Glutamatergic neuron (in vitro differentiated cells): ENCODE data around the gene ZXDC. TPM values are rescaled to one million over a fixed set of nuclear protein-coding genes. Genes with fewer than 3 reads are reported as not detected.

Experiments used
- DNase-seq: peaks from one replicate; pipeline ENCODE4 v3.0.0; 2022
- H3K27ac Mint-ChIP-seq: one replicate; pipeline ENCODE4 v1.8.0; 2020; ENCODE audit warnings: mild to moderate bottlenecking, mixed read lengths, inconsistent platforms; ENCODE audit not compliant: unreplicated experiment
- H3K27me3 Mint-ChIP-seq: one replicate; pipeline ENCODE4 v1.8.0; 2020; ENCODE audit warnings: mild to moderate bottlenecking, moderate library complexity, mixed read lengths, inconsistent platforms; ENCODE audit not compliant: unreplicated experiment
- H3K36me3 Mint-ChIP-seq: one replicate; pipeline ENCODE4 v1.8.0; 2020; ENCODE audit warnings: mild to moderate bottlenecking, mixed read lengths, inconsistent platforms; ENCODE audit not compliant: unreplicated experiment
- H3K4me1 Mint-ChIP-seq: one replicate; pipeline ENCODE4 v1.8.0; 2020; ENCODE audit warnings: mild to moderate bottlenecking, low read depth, mixed read lengths, inconsistent platforms; ENCODE audit not compliant: unreplicated experiment
- H3K4me3 Mint-ChIP-seq: one replicate; pipeline ENCODE4 v1.8.0; 2020; ENCODE audit warnings: mild to moderate bottlenecking, mixed read lengths, inconsistent platforms; ENCODE audit not compliant: unreplicated experiment
- H3K9me3 Mint-ChIP-seq: one replicate; pipeline ENCODE4 v1.8.0; 2020; ENCODE audit warnings: mild to moderate bottlenecking, moderate library complexity, mixed read lengths, inconsistent platforms; ENCODE audit not compliant: unreplicated experiment
- total RNA-seq: library from RNA; stranded (reverse); fragmentation: NEBNext Ultra II Directional; extraction: Animal tissue kit (Norgen Biotek cat#: 25700); gene quantifications from one replicate; pipeline ENCODE4 v1.2.1, GENCODE V29; 2021; ENCODE audit not compliant: unreplicated experiment
- TF ChIP-seq, protein P1 (sequence below): fragments of 200-600 bp; sonication (generic); IDR thresholded peaks from one replicate; pipeline ENCODE4 v1.5.0; 2021; ENCODE audit not compliant: partially characterized antibody, unreplicated experiment

The ZXDC gene
- total RNA-seq, 1 donor from 2014 or later: 39.5 TPM

DNA sequence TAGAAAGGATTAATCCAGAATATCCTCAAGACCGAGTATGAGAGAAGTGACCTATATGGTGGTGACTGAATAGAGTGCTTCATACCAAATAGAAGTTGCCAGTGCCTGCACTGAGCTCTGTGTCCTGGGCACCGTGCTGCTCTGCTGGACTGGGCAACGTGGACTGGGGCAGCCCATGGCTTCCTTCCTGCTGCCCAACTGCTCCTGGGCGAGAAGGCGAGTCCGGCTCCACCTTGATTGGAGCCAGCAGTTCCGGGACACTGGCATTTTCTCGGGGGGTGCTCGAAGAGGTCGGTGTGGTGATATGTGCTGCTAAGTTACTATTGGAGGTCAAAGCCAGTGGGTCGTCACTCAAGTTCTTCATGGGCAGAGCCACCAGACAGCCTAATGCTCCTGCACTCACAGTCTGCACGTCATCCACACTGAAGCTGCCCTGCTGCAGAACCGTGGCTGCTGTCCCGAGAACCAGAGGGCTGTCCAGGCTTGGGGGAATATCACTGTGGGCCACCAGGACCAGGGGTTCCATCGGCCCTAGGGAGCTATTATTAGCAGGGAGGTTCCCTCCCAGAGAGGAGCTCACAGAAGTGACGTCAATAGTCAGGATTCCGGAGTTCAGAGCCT is 14.1 kb downstream of the ZXDC start:
- Mint-ChIP-seq H3K36me3 (no peaks in the 10 kb centered on the region), H3K27me3 (no peaks in the 10 kb centered on the region), H3K4me3 (no peak overlapping the region), H3K27ac (no peak overlapping the region), H3K9me3 (no peaks in the 10 kb centered on the region), H3K4me1 (peaks cover 6% of the 10 kb centered on the region)
- TF ChIP-seq, protein P1, sequence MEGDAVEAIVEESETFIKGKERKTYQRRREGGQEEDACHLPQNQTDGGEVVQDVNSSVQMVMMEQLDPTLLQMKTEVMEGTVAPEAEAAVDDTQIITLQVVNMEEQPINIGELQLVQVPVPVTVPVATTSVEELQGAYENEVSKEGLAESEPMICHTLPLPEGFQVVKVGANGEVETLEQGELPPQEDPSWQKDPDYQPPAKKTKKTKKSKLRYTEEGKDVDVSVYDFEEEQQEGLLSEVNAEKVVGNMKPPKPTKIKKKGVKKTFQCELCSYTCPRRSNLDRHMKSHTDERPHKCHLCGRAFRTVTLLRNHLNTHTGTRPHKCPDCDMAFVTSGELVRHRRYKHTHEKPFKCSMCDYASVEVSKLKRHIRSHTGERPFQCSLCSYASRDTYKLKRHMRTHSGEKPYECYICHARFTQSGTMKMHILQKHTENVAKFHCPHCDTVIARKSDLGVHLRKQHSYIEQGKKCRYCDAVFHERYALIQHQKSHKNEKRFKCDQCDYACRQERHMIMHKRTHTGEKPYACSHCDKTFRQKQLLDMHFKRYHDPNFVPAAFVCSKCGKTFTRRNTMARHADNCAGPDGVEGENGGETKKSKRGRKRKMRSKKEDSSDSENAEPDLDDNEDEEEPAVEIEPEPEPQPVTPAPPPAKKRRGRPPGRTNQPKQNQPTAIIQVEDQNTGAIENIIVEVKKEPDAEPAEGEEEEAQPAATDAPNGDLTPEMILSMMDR: no peak
- DNase-seq: no peak

DNA sequence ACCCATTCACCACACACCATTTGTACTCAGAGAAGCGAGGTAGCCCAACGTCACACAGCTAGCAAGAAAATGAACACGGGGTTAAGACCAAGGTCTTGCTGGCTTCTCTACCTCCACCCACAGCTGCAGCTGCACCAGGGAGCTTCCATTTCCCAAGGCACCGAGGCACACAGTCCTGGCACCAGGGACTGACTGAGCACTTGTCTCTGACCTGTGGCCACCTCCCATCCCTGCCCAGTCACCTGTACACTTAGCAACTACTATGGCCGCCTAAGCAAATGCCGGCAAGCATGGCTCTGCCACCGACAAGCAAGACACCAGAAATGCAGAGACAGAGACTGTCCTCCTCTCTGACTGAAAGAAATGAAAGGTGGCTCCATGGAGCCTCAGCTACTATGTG is 15.3 kb downstream of the ZXDC start:
- no peak overlapping the region for H3K4me3 Mint-ChIP-seq
- no peaks in the 10 kb centered on the region for H3K9me3 Mint-ChIP-seq
- no peak overlapping the region for H3K27ac Mint-ChIP-seq
- TF ChIP-seq, protein P1: no peak
- peaks cover 3% of the 10 kb centered on the region for H3K4me1 Mint-ChIP-seq
- H3K36me3 Mint-ChIP-seq: no peaks in the 10 kb centered on the region
- DNase-seq: no peak
- no peaks in the 10 kb centered on the region for H3K27me3 Mint-ChIP-seq

DNA sequence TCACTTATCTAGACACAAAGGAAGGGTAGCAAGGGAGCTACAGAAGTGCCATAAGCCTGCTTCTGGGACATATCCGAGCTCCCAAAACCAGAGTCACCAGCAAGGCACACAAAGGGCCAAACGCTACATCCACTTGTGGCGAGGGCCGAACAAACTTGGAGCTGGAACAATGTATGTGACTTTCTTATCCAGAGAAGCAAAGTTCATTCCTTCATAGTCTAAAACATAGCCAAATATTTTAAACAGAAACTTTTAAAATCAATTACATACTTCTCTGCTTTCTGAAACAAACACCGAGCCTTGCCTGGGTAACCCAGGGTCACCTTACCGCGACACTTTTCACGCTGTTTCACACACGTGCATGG is 15.9 kb downstream of the ZXDC start:
- Mint-ChIP-seq H3K36me3 (no peaks in the 10 kb centered on the region), H3K4me1 (peaks cover 3% of the 10 kb centered on the region), H3K9me3 (no peaks in the 10 kb centered on the region), H3K27me3 (no peaks in the 10 kb centered on the region), H3K4me3 (no peak overlapping the region), H3K27ac (no peak overlapping the region)
- no peak for DNase-seq
- TF ChIP-seq, protein P1: no peak

DNA sequence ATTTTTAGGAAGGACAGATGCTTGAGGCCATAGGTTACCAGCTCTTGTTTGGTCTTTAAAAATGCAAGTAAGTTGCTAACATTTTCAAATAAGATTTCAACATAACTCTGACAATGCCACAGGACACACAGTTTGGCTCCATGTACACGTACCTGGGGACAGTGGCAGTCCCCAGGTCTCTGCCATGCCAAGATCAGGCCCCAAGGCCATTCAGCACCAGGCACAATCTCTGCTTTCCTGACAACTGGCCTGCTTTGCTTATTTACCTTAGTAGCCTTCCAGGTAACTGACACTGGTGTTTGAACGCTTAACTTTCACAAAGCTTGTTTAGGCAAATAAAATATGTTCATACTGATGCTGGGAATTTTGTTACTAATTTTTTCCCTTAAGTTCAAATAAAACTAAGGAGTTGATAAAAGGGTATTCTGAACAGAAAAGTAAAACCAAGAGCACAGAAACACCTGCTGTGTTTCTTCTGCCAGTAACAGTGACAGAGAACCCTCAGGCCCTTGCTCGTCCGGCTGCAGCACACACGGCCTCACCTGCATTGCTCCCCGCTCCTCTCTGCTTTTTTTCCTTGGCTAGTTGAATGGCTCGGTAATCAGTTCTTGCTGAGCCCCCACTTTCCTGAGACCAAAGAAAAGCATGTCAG is 16.5 kb downstream of the ZXDC start:
- Mint-ChIP-seq H3K9me3 (no peaks in the 10 kb centered on the region), H3K36me3 (no peaks in the 10 kb centered on the region), H3K27ac (no peak overlapping the region), H3K4me3 (no peak overlapping the region), H3K27me3 (no peaks in the 10 kb centered on the region), H3K4me1 (peaks cover 3% of the 10 kb centered on the region)
- TF ChIP-seq, protein P1: no peak
- no peak for DNase-seq

DNA sequence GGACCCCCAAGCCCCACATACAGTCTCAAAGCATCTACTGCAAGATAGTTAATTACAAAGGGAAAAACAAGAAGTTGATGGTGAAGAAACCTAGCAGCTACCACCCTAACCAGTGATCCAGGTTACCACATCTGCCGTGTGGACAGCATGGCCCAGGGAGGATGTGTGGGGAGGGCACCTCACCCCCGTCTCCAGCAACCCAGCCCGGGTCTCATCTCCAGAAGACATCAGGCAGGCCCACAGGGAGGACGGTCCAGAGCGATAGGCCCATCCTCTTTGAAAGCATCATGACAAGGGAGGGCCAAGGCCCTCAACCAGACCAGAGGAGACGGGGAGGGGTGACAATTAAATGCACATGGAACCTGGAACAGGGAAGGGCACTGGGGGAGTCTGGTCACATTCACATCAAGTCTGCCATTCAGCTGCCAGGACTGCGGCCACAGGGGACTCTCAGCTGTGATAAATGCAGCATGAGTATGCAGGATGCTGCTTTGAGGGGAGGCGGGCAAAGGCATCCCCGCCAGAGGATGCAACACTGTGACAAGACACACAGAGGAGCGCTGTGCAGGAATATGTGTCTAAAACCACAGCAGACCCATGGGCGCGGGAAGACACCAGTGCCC is 18.8 kb downstream of the ZXDC start:
- Mint-ChIP-seq H3K36me3 (no peaks in the 10 kb centered on the region), H3K9me3 (no peaks in the 10 kb centered on the region)

More for the DNA sequence above, 18.8 kb downstream of the ZXDC start:
- no peak for DNase-seq
- Mint-ChIP-seq H3K27me3 (no peaks in the 10 kb centered on the region), H3K27ac (no peak overlapping the region), H3K4me1 (peaks cover 1% of the 10 kb centered on the region), H3K4me3 (no peak overlapping the region)
- TF ChIP-seq, protein P1: no peak
